ENCODE results near the gene HECW1.
"Not testable (repeated sequence)": the region's sequence is repeated elsewhere in the genome, so short reads cannot be mapped to it uniquely, and the experiment has no call there.

Gene HECW1

DNA sequence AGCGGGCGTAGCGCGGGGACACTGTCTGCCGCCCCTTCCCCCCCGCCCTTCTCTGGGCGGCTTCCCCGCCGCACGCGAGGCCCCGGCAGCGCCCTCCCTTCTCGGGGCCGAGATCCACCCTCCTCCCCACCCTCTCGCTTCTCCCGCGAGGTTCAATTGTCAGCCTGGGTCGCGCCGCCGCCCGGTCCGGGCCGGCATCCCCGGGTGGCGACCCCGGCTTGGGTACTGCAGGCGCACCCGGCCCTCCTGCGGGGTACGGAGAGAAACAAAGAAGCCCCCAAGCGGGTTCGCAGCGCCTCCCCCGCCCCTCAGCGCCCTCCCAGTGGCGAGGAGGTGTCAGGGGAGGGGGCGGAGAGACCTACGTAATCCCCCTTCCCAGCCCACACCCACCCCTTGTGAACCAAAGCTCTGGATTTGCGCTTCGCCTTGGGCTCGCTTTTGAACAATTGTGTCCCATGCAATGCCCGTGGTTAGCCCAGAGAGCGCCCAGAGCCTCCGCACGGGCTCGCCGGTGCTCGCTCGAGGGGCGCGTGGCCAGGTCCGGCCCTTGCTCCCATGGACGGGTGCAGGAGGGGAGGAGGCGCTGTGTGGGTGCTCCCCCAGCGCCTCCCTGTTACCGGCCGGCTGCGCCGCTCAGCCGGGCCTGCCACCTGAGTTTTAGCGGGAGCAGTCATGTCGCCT, 634 bp downstream of the HECW1 start:
- no peak for DNase-seq (ENCODE audit: low read depth)

DNA sequence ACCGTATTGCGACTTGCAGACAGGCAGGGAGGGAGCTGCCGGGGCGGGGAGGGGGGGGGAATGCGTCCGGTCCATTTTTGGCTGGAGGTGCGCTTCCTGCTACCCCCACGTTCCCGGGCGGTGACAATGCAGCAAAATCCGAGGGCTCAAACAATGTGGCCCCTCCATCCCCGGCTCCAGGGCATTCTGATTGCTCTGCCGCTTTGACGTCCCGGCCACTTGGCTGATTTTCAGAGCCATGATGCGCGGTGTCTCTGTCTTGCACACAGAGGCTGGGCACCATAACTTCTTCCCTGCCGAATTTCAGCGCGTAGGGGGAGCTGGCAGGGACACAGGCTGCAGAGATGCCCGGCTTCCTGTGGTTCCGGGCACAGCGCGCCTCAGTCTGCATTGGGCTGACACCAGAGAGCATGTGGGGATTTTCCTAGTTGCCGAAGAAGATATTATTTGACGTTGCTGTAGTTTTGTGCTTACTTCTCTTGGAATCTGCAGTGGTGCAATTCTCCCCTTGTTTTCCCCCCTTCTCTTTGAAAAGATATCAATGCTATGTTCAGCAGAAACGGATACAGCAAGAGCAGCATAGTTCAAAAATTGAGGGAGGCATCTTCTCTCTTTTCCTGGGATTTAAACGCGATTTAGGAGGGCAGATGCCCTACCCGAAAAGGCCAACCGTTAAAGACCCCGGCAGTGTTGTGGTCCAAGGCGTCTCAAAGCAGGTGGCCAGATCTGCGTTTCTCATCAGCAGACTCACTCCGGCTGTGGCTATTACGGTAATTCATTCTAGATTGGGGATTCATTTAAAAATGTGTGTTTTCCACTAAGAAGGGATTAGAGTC, 1.4 kb downstream of the HECW1 start:
- no peak for DNase-seq (ENCODE audit: low read depth)

DNA sequence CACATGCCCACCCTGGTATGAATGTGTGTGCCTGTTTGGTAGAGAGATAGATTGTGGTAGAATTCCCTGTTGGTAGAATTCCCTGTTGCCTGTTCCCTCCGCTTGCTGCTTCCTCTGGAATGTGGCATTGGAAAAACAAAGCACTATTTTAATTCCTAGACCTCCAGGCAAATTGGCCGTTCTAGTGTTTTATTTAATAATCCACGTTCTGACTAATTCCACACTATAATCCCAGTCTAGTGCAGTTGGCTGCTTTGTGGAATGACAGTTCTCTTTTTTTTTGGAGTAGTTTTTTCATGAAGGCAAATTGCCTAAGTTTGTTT, 2.0 kb downstream of the HECW1 start:
- no peak for DNase-seq (ENCODE audit: low read depth)

DNA sequence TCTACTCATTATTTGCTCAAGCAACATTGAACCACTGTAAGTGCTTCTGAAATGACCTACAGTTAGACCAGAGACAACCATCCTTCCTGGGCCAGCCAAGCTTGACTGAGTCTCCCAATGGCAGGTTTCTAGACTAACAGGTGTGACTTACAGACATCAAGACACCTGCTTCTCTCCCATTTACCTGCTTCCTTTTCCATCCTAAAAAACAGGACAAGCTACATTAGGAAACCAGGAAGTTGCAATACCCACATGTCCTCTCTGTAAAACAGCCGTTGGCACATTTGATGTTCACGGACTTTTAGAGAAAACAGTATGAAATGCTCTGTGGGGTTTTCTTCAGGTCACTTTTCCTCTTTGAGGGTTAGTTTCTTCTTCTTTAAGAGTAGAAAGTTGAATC, 4.0 kb downstream of the HECW1 start:
- DNase-seq (ENCODE audit: low read depth), result no peak

DNA sequence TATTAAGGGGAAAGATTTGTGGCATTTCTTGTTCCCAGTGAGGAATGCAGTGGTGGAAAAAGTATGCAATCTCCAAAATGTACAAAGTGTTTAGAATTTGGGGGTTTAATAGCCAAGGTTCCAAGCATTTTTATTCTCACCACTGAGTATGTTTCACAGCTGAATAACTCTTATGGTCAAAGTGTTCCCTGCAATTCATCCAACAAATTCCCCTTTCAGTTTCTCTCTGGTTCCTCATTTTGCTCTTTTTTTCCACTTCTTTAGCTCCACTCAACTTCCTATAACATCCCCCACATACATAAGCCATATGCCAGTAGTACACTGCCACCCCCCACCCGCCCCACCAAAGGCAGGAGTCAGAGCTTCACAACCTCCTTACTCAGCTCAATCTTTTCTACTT, 4.6 kb downstream of the HECW1 start:
- no peak for DNase-seq (ENCODE audit: low read depth)

DNA sequence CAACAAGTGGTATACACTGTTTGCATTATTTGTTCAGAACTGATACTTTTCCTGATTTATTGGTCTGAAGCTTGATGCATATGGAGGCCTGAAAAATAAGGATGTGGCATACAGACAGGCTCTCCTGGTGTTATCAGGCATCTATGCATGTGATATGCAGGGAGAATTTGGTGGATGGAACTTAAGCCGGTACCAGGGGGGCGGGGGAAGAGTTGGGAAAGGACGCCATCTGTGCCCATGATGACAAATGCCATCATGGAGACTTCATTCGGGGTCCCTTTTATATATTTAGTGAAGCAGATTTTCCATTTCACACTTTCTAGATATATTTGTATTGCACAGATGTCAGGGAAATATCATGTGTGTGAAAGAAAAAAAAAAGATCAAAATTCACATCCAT, 5.4 kb downstream of the HECW1 start:
- DNase-seq (ENCODE audit: low read depth), result no peak

DNA sequence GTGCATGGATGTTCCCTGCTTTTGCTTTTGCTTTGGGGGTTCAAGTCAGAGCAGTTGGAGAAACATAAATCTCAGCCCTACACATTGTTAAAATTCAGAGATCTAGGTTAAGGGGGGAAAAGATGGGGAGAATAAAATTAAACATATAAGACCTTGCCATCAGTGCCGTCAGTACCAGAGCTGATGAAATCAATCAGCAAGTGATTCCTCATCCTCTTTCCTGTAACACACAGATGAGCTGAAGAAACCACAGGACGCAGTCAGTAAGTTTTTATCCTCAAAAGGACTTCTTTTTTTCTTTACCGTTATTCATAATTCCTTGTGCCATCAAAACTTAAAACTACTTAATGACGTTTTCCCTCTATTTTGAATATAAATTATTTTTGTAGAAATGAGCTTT, 5.9 kb downstream of the HECW1 start:
- no peak for DNase-seq (ENCODE audit: low read depth)

DNA sequence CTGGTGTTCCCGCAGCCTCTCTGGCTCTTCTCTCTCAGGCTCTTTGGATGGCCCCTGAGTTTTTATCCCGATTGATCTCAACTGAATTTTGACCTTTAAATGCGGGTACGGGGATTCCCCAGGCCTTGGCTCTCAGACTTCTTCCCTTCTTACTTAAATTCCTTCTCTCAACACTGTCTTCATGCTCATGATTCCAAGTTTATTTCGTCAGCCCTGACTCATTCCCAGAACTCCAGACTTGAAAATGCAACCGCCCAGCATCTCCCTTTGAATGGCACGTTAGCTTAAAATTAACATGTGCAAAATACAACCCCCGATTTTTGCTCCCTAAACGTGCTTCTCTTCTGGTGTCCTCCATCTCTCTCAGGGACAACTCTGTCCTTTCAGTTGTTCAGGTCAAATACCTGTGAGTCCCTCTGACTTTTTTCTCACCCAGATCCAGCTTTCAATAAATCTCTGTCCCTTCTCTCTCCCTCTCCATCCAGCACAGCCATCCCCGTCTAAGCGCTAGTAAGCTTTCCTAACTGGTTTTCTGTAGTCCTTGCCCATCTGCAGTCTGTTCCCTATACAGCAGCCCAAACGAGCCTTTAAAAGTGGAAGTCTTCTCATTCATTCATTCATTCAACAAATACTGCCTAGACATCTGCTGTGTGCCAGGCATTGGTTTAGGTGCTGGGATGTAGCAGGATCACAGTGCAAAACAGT, 7.1 kb downstream of the HECW1 start:
- DNase-seq (ENCODE audit: low read depth), result no peak

DNA sequence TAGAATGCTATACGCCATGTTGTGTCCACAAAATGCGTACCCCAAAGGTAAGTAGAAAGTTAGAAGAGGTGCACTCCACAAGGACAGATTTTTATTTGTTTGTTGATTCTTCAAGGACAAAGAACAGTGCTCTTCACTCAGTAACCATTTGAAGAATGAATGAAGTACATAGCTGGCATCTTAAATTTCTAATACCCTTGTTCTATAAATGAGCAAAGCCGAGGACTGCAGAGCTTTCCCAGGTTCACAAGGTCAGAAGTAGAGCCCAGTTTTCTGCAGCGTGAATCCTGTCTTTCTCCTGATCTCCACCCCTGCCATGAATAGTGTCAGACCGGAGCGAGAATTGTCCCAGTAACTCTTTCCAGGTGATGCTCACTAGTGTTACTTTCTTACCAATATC, 9.5 kb downstream of the HECW1 start:
- DNase-seq (ENCODE audit: low read depth), result no peak

DNA sequence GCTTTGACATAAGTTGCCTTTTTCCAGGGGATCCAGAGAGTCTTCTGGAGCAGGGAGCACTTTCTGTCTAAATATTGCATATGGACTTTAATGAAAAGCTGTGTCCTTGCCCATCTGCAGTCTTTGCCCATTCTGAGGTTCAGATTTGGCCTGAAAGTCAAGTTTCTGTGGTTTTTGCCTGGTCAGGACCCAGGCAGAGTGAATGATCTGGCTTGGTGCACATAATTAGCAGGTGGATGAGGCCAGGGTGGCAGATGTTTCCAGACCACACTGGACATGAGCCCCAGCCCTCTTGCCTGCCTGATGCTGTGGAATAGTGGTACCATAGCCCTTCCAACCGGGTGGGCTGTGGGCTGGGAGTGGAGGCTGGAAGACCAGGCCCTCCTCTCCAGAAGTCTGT, 11.0 kb downstream of the HECW1 start:
- no peak for DNase-seq (ENCODE audit: low read depth)

DNA sequence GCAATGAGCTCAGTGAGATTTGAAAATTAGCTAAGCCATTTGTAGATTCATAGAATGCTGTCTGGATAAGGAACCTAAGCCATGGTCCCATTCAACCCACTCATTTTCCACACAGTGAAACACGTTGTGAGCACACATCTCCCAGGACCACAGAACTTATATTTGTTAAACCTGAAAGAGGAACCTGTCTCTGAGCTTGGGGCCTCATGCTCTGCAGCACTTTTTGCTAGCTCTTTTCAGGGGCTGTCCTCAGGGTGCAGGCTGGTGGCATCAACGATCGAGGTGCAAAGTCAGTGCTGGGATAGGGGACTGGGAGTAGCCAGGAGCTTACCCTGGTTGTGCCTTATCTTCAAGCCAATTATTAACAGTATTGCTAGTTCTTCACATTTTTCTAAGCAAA, 11.9 kb downstream of the HECW1 start:
- no peak for DNase-seq (ENCODE audit: low read depth)

DNA sequence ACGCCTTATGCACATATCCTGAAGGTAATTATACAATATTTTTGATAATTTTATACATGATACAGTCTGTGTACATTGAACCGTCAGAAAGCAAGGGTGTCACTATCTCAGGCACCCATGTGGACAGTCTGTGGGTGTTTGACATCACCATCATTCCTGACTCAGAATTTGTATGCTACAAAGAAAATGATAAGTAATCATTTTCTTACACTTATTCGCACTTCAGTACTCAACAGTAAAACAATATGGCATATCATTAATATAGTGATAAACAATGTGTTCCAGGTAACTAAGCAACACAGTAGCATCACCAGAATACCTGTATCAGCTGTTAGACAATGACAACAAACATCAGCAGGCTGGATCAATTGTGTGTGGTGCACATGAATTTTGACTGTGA, 17.9 kb downstream of the HECW1 start:
- no peak for DNase-seq (ENCODE audit: low read depth)

DNA sequence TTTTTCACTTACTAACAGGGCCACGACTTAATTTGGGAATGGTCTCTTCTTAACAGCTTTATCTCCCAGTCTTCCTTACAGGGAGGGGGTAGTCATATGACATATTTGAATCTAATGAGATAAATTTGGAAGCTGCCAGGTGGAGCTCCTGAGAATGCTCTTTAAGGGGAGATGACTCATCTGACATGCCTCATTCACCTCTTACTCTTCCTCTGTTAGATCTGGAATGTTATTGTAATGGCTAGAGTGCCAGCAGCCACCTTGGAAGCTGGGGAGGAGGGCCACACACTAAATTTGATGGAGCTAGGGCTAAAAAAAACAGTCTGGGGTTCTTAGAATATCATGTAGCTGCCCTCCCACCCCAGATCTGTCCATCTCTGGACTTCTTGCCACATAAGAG, 22.7 kb downstream of the HECW1 start:
- DNase-seq (ENCODE audit: low read depth), result no peak

DNA sequence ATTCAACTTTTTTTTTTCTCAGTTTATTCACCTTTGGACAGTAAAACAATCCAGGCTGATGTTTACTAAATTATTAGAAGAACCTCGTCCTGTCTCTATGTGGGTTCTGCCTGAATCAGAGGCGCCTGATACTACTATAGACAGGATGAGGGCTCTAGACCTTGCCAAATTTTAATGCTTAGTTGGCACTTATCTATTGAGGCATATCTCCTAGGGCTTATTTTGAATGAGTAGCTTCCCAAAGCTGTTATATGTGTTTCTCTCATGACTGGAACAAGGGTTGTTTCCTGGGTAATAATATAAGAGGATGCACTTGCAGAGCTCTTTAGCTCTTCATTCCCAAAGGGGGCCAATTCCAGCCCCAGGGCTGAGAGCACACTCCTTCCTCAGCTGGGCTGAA, 23.6 kb downstream of the HECW1 start:
- no peak for DNase-seq (ENCODE audit: low read depth)

DNA sequence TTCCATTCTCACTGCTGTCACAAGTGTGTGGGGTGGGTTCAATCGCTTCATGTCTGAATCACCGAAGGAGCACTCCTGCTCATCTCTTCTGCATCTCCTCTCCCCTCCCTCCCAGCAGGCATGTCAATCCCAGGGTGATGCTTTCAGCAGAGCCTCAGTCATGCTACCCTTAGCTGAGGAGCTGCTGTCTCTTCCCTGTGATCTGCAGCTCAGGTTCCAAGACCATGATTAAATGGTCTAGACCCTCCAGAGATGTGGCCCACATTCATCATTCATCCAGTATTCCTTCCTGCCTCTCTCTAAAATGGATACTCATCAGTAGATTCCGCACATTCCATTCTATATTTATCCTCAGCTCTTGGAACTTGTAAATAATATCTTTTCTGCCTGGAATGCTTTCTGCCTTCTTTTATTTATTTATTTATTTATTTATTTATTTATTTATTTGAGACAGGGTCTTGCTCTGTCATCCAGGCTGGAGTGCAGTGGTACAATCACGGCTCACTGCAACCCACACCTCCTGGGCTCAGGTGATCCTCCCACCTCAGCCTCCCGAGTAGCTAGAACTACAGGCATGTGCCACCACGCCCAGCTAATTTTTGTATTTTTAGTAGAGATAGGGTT, 24.8 kb downstream of the HECW1 start:
- DNase-seq (ENCODE audit: low read depth), result not testable (repeated sequence)

DNA sequence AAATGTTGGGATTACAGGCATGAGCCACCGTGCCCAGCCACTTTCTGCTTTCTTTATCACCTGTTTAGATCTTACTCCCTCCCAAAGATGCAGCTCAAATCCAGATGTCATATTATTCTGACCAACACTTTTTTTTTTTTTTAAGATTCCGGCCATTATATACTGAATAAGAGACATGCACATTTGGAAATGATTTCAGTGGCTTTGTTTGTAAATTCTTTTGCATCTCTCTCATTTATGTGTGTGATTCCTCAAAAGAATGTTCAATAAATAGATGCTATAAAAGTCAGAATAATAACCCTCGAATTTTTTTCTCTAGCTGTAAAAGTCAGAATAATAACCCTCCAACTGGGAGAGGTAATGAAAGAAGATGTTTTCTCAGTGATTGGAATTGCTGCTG, 25.4 kb downstream of the HECW1 start:
- no peak for DNase-seq (ENCODE audit: low read depth)

DNA sequence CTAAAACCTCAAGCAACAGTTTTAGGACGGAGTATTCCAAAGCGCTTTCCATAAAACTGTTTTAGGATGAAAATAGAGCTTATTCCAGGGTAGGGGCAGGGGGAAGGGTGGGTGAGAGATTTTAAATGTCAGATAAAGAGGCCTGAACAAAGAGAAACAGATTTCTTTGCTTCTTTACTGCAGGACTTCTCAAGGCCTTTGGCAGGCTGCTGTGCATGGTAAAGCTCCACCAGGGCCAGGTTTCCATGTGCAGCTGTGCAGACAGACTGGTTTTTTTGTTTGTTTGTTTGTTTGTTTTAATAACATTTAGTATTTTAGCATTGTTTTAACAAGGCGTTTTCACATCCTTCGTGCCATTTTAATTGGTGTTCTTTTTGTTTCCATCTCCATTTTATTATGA, 26.3 kb downstream of the HECW1 start:
- no peak for DNase-seq (ENCODE audit: low read depth)

DNA sequence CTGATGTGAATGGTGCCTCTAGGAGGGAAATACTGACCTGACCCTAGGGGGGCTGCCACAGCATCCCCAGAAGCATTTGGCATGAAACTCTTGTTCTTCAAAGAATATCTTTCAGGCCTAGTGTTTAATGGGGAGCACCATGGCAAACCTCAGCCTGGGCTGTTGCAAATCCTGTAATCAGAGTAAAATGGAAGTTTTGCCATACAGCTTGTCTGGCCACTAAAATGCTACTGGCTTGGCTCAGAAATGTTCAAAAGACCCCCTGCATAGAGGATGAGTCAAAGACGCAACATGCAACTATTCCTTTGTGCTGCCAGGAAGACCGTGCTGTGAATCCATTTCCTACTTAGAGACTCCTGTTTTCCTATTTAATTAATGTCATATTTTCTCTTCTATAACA, 26.7 kb downstream of the HECW1 start:
- DNase-seq (ENCODE audit: low read depth), result no peak

DNA sequence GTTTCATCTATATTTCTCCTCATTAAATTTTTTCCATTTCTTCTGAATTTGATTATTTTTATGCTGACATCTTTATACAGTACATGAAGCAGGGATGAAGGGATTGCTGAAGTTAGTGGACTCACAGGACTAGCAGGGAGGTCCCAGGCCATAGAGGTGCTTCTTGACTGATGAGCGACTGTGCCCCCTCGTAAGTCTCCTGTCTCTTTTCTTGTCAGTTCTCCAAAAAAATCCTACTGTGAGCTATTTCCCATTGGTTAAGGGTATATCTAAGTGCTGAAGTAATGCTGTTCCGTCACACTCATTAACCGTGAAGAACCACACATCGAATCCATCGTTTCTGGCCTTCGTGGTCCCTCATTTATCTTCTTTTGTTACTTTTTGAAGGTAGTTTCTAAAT, 27.7 kb downstream of the HECW1 start:
- DNase-seq (ENCODE audit: low read depth), result no peak

DNA sequence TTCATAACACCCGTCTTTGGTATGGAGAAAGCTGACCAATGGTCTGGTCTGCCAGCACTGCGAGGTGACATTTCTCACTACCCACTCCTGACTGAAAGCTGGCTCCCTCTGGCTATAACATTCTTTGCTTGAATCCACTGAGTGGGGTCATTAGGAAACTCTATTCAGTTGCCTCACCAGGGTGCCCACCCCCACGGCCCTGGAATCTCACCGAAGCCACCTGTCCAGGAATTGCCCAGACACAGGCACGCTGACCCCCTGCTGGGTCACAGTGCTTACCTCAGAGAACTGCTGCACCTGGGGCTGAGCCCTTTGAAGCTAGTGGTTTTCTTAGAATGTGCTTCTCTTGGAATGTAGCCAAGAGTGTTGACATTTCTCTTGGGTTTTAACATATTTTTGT, 28.6 kb downstream of the HECW1 start:
- DNase-seq (ENCODE audit: low read depth), result no peak

DNA sequence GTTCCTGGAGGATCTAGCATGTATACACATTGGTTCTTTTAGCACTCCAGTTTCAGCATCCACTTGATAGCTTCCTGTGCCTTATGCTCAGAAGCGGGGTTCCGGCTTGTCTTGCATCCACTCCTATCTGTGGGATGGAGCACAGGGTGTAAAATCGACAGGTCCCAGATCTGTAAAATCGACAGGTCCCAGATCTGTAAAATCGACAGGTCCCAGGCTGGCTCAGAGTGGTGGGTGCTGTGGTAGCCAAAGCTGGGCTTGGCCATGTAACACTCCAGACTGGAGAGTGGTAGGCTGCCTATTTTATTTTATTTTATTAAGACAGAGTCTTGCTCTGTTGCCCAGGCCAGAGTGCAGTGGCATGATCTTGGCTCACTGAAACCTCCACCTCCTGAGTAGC, 30.3 kb downstream of the HECW1 start:
- no peak for DNase-seq (ENCODE audit: low read depth)

DNA sequence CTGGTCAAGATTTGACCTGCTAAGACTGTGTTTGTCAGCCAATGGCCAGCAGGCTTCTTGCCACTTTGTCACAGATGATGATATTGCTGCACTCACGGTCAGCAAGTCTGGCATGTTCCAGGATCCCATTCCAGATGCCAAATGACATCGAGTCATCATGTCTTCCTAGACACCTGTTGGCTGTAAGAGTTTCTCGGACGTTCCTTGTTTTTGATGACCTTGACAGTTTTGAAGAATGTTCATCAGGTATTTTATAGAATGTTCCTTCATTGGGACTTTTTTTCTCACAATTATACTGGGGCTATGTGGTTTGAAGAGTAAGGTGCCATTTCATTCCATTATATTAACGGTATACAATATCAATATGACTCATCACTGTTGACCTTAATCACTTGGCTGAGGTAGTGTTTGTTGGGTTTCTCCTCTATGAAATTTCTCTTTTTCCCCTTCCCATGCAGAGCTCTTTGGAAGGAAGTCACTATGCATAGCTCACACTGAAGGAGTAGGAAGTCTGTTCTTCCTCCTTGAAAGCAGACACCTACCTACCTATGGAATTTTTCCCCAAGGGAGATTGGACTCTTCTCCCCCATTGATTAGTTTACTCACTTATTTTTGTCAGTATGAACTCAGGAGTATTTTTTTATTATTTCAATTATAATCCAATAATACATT, 31.6 kb downstream of the HECW1 start:
- DNase-seq (ENCODE audit: low read depth), result no peak

Measured in stimulated activated CD8-positive, alpha-beta memory T cell treated with anti-CD3 and anti-CD28 coated beads, Interleukin-12 subunit alpha, Interleukin-12 subunit beta, amount 100 ng/mL, for 4 hours (primary cell).